Sigmoid colon (tissue), 4 donors: ENCODE data around the gene NHSL2.
"Not testable (repeated sequence)": the region's sequence is repeated elsewhere in the genome, so short reads cannot be mapped to it uniquely, and the experiment has no call there.

Experiments
- CTCF ChIP-seq, 4 experiments: fragments of 450-650 bp in 3 of 4; fragments of 200-600 bp in 1 of 4; IDR thresholded peaks; one replicate each; pipeline ENCODE4 v1.5.1; 2016 to 2019; ENCODE audit warnings: antibody characterized with exemption in 4 of 4, mild to moderate bottlenecking in 3 of 4, moderate library complexity in 2 of 4
- POLR2AphosphoS5 ChIP-seq, 4 donors: sonication (generic); formaldehyde crosslinking; IDR thresholded peaks; one replicate each; pipeline ENCODE4 v1.6.1; 2017; ENCODE audit warnings: antibody characterized with exemption in 4 of 4

- TF ChIP-seq CTCF, POLR2AphosphoS5 (IDR thresholded peaks at IDR 0.05): not testable (repeated sequence)
Observed at GRCh38 chrX:71869566-71869965, 41.1 kb upstream of the NHSL2 start.
